ENCODE results near the gene RAMAC.

RAMAC gene

DNA sequence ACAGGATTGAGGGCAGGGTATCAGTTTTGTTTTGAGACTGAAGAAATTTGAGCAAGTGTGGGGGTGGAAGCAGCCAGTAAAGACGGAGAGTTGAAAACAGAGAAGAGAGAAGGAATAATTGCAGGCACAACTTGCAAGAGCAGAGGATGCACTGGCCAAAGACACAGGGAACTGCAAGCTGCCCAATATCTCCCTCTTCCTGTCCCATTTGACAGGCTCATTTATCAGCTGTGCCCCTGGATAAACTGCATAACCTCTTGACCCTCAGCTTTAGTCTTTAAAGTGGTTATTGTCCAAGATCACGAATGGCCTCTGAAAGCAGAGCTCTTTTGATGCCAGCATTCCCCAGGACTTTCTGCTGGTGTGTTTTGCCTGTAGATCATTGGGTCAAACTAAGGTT, 5.0 kb upstream of the RAMAC start:
- Histone ChIP-seq H3K27me3 (ENCODE audit: insufficient read depth, poor library complexity, severe bottlenecking) (no peaks in the 10 kb centered on the region), H3K4me3 (ENCODE audit: severe bottlenecking) (no peak overlapping the region), H3K36me3 (ENCODE audit: low read depth) (no peaks in the 10 kb centered on the region), H3K4me1 (ENCODE audit: insufficient read depth, poor library complexity, severe bottlenecking) (peaks cover 7% of the 10 kb centered on the region), H3K9me3 (ENCODE audit: severe bottlenecking) (no peaks in the 10 kb centered on the region), H3K27ac (ENCODE audit: poor library complexity, severe bottlenecking) (no peak overlapping the region)
- TF ChIP-seq, protein P1, sequence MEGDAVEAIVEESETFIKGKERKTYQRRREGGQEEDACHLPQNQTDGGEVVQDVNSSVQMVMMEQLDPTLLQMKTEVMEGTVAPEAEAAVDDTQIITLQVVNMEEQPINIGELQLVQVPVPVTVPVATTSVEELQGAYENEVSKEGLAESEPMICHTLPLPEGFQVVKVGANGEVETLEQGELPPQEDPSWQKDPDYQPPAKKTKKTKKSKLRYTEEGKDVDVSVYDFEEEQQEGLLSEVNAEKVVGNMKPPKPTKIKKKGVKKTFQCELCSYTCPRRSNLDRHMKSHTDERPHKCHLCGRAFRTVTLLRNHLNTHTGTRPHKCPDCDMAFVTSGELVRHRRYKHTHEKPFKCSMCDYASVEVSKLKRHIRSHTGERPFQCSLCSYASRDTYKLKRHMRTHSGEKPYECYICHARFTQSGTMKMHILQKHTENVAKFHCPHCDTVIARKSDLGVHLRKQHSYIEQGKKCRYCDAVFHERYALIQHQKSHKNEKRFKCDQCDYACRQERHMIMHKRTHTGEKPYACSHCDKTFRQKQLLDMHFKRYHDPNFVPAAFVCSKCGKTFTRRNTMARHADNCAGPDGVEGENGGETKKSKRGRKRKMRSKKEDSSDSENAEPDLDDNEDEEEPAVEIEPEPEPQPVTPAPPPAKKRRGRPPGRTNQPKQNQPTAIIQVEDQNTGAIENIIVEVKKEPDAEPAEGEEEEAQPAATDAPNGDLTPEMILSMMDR (IDR thresholded peaks at IDR 0.05; ENCODE audit: poor library complexity, severe bottlenecking) = no peak
- ATAC-seq (ENCODE audit: low read depth) (no peak), DNase-seq (ENCODE audit: low spot score) (no peak)

- DNase-seq (ENCODE audit: low spot score) = no peak
- ATAC-seq (ENCODE audit: low read depth) = peak; percentile 26; the same call in 2 of the 3 replicates
- H3K27me3 ChIP-seq (ENCODE audit: insufficient read depth, poor library complexity, severe bottlenecking) = no peaks in the 10 kb centered on the region
- H3K4me3 ChIP-seq (ENCODE audit: severe bottlenecking) = peak overlapping the region; percentile 80
- H3K36me3 ChIP-seq (ENCODE audit: low read depth) = peaks cover 37% of the 10 kb centered on the region
- peaks cover 15% of the 10 kb centered on the region for H3K4me1 ChIP-seq (ENCODE audit: insufficient read depth, poor library complexity, severe bottlenecking)
- H3K9me3 ChIP-seq (ENCODE audit: severe bottlenecking) = no peaks in the 10 kb centered on the region
- TF ChIP-seq, protein P1 (IDR thresholded peaks at IDR 0.05; ENCODE audit: poor library complexity, severe bottlenecking) = no peak
- H3K27ac ChIP-seq (ENCODE audit: poor library complexity, severe bottlenecking) = peak overlapping the region; percentile 39
Observed at GRCh38 chr15:82986442-82986780, 401 bp downstream of the RAMAC start.

DNA sequence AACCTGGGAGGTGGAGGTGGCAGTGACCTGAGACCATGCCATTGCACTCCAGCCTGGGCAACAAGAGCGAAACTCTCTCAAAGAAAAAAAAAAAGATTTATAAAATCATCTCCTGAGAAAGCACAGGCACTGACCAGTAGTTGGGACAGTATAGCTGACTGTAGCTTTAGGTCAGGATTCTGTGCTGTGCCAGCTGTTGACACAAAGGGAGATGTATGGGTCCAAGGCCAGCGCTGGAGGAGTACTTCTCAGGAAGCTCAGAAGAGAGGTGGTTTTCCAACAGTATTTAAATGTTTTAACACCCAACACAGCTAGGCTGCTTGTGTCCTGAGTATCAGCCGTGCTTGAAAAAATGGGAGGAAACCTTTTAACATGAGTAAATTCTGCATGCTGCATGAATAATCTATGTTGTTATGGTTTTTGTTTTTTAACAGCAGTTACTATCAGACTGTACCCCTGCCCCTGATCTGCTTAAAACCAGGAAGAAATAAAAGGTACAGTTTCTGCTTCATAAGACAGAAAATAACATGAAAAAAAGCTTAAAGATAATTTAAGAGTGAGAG, 6.5 kb downstream of the RAMAC start:
- ATAC-seq (ENCODE audit: low read depth) = 0 out of 3 replicates have a peak, but pooled peaks have one; percentile 27
- no peaks in the 10 kb centered on the region for H3K27me3 ChIP-seq (ENCODE audit: insufficient read depth, poor library complexity, severe bottlenecking)
- no peak overlapping the region for H3K4me3 ChIP-seq (ENCODE audit: severe bottlenecking)
- TF ChIP-seq, protein P1 (IDR thresholded peaks at IDR 0.05; ENCODE audit: poor library complexity, severe bottlenecking) = no peak
- H3K36me3 ChIP-seq (ENCODE audit: low read depth) = peaks cover 31% of the 10 kb centered on the region
- DNase-seq (ENCODE audit: low spot score) = no peak
- H3K4me1 ChIP-seq (ENCODE audit: insufficient read depth, poor library complexity, severe bottlenecking) = peaks cover 1% of the 10 kb centered on the region
- no peaks in the 10 kb centered on the region for H3K9me3 ChIP-seq (ENCODE audit: severe bottlenecking)
- no peak overlapping the region for H3K27ac ChIP-seq (ENCODE audit: poor library complexity, severe bottlenecking)

GRCh38 chr15:82993144-82993543, 7.1 kb downstream of the RAMAC start:
- ATAC-seq (ENCODE audit: low read depth) = no peak
- H3K27ac ChIP-seq (ENCODE audit: poor library complexity, severe bottlenecking) = no peak overlapping the region
- H3K4me1 ChIP-seq (ENCODE audit: insufficient read depth, poor library complexity, severe bottlenecking) = no peaks in the 10 kb centered on the region
- H3K9me3 ChIP-seq (ENCODE audit: severe bottlenecking) = no peaks in the 10 kb centered on the region
- TF ChIP-seq, protein P1 (IDR thresholded peaks at IDR 0.05; ENCODE audit: poor library complexity, severe bottlenecking) = no peak
- DNase-seq (ENCODE audit: low spot score) = no peak
- H3K4me3 ChIP-seq (ENCODE audit: severe bottlenecking) = no peak overlapping the region
- no peaks in the 10 kb centered on the region for H3K27me3 ChIP-seq (ENCODE audit: insufficient read depth, poor library complexity, severe bottlenecking)
- H3K36me3 ChIP-seq (ENCODE audit: low read depth) = peaks cover 26% of the 10 kb centered on the region

DNA sequence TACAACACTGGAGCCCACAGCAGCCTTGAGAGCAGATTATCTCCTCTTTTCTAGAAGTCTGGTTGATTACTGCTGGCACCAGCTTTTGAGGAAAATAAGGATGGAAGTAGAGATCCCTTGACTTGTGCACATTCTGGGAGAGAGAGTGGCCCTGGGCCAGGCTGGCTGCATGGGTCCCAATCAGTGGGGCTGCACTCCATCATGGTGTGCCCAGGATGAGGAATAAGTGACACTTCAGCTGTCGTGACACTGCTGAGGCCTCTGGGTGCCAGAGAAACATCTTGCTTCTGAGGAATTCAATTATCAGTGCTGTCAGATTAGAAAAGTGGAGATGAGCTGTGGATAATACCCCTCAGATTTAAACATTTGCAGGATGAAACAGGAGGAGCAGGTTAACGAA, 9.1 kb downstream of the RAMAC start:
- DNase-seq (ENCODE audit: low spot score) = no peak
- H3K36me3 ChIP-seq (ENCODE audit: low read depth) = peaks cover 8% of the 10 kb centered on the region
- peaks cover 1% of the 10 kb centered on the region for H3K4me1 ChIP-seq (ENCODE audit: insufficient read depth, poor library complexity, severe bottlenecking)
- TF ChIP-seq, protein P1 (IDR thresholded peaks at IDR 0.05; ENCODE audit: poor library complexity, severe bottlenecking) = no peak
- no peak overlapping the region for H3K4me3 ChIP-seq (ENCODE audit: severe bottlenecking)
- H3K27me3 ChIP-seq (ENCODE audit: insufficient read depth, poor library complexity, severe bottlenecking) = no peaks in the 10 kb centered on the region
- no peak overlapping the region for H3K27ac ChIP-seq (ENCODE audit: poor library complexity, severe bottlenecking)
- no peaks in the 10 kb centered on the region for H3K9me3 ChIP-seq (ENCODE audit: severe bottlenecking)
- ATAC-seq (ENCODE audit: low read depth) = no peak; the same call in 2 of the 3 replicates
